ENCODE data around the gene GAS7.

GAS7 gene

DNA sequence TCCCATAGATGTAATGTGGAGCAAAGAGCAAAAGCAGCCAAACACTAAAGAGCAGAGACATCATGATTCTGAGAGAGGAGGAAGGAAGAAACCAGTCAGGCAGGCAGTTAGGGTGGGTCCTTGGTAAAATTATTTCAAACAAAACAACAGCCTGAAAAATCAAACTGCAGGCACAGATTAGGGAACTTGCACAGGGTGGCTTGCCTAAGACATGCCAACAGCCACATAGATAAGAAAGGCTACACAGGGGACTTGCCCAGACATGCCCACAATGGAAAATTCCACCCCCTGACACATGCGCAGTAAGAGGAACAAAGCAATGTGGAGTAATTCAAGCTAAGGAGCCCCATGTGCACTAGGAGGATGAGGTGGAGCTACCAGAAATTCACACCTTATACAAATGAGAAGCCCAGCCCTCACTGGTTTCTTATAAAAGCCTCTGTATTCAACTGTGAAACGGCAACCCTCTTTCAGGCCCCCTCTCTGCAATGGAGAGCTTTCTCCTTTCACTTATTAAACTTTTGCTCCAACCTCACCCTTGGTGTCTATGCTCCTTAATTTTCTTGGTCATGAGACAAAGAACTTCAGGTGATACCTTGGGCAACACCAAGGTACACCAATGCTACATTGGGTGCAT is 7.3 kb upstream of the GAS7 start:
- no peak overlapping the region for H3K4me3 ChIP-seq (ENCODE audit: low read depth, low read length)
- no peak for DNase-seq (ENCODE audit: low read depth)

GRCh38 chr17:10201680-10202079 is 3.3 kb upstream of the GAS7 start:
- H3K4me3 ChIP-seq (ENCODE audit: low read depth, low read length), result no peak overlapping the region
- no peak for DNase-seq (ENCODE audit: low read depth)

- no peak overlapping the region for H3K4me3 ChIP-seq (ENCODE audit: low read depth, low read length)
- no peak for DNase-seq (ENCODE audit: low read depth)
Observed at GRCh38 chr17:10200645-10201044, 2.2 kb upstream of the GAS7 start.

GRCh38 chr17:10200016-10200415 is 1.6 kb upstream of the GAS7 start:
- no peak for DNase-seq (ENCODE audit: low read depth)

GRCh38 chr17:10197721-10198508 is 491 bp downstream of the GAS7 start:
- no peak for DNase-seq (ENCODE audit: low read depth)
- peak overlapping the region; percentile 38 for H3K4me3 ChIP-seq (ENCODE audit: low read depth, low read length)

More at GRCh38 chr17:10200016-10200415, 1.6 kb upstream of the GAS7 start:
- H3K4me3 ChIP-seq (ENCODE audit: low read depth, low read length), result no peak overlapping the region

GRCh38 chr17:10197362-10197720 is 1.1 kb downstream of the GAS7 start:
- DNase-seq (ENCODE audit: low read depth), result no peak
- H3K4me3 ChIP-seq (ENCODE audit: low read depth, low read length), result peak overlapping the region; percentile 38

DNA sequence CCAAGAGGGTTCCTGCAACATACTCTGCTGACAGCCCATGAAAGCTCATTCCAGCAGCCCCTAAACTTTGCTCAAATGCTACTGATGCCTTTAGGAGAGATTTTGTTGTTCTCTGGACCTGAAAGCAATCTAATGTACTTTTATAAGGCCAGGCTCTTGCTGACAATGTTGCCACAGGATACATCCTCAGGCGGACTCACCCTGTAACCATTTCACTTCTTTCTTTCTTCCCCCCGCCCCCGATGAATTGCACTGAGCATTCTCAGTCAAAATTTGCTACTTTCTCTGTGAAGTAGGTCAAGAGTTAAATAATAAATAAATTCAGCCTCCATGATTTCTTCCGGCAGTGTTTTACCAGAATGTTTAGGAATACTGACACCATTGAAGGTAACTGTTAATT is 1.5 kb downstream of the GAS7 start:
- H3K4me3 ChIP-seq (ENCODE audit: low read depth, low read length), result peak overlapping the region; percentile 38
- DNase-seq (ENCODE audit: low read depth), result no peak

- no peak overlapping the region for H3K4me3 ChIP-seq (ENCODE audit: low read depth, low read length)
Observed at GRCh38 chr17:10196384-10196895, 2.0 kb downstream of the GAS7 start.

DNA sequence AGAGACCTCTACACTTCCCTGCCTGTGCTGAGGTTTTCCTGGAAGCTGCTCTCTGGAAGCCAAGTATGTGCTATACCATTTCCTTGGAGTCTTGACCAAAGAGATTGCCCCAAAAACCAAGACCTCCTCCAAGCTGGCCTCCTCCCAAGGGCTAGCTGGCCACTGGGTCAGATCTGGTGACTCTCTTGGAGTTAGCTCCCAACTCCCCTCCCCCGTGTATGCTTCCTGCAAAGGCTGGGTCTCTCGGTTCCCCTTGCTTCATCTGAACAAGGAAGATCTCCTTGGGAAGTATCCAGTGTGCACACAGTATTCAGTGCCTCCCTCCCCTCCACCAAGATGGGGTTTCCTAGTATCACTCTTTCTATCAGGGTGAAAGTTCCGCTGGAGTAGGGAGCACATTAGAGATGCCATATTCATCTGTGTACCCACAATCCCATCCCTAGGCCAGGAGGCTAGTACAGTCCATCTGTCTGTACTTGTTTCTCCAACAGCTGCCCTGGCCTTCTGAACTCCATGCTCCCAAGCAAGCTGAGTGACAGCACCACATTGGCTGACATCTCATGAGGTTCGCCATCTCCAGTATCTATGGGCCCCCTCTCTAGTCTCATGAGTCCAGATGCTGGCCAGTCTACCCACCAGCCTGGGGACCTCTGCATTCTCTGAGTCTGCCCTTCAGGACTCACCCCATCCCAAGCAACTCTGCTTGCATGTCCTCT is 3.2 kb downstream of the GAS7 start:
- no peak overlapping the region for H3K4me3 ChIP-seq (ENCODE audit: low read depth, low read length)
- DNase-seq (ENCODE audit: low read depth), result no peak

More at GRCh38 chr17:10196384-10196895, 2.0 kb downstream of the GAS7 start:
- DNase-seq (ENCODE audit: low read depth), result no peak

- H3K4me3 ChIP-seq (ENCODE audit: low read depth, low read length), result no peak overlapping the region
- no peak for DNase-seq (ENCODE audit: low read depth)
Observed at GRCh38 chr17:10193632-10194031, 4.8 kb downstream of the GAS7 start.

DNA sequence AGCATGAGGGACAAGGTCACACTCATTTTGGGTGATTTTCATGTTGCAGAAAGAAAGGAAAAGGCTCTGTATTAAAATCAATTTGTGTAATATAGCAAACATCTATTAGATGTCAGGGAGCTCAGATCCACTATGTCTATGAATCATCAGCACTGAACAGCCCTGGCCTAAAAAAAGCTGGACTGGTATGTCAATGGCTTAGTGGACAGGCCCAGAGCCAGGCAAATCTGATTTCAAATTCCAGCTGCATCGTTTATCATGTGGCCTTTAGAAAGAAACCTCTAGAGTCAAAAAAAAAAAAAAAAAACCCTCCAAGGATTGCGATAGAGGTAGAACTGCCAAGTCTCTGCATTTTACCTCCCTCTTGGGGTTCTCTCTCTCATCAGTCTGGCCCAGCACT is 5.4 kb downstream of the GAS7 start:
- H3K4me3 ChIP-seq (ENCODE audit: low read depth, low read length), result no peak overlapping the region
- DNase-seq (ENCODE audit: low read depth), result peak; percentile 23

GRCh38 chr17:10192461-10192860 is 5.9 kb downstream of the GAS7 start:
- DNase-seq (ENCODE audit: low read depth), result no peak
- H3K4me3 ChIP-seq (ENCODE audit: low read depth, low read length), result no peak overlapping the region

DNA sequence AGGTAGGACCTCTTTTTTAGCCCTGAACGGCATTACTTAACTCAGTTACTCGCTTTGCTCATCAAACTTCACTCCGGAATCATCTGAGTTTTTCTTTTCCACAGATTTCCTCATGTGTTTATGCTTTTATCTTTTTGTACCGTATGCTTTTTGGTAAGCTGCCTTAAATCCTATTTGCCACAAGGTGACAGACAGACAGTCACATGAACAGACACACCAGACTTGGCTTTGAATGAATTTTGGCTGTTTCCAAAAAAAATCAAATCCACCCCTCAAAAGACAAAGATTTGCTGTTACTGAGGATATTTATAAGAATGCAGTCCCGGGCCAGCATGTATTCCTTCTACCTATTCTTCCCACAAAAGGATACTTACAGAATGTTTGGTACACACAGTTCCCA is 10.9 kb downstream of the GAS7 start:
- no peak for DNase-seq (ENCODE audit: low read depth)
- H3K4me3 ChIP-seq (ENCODE audit: low read depth, low read length), result no peak overlapping the region

DNA sequence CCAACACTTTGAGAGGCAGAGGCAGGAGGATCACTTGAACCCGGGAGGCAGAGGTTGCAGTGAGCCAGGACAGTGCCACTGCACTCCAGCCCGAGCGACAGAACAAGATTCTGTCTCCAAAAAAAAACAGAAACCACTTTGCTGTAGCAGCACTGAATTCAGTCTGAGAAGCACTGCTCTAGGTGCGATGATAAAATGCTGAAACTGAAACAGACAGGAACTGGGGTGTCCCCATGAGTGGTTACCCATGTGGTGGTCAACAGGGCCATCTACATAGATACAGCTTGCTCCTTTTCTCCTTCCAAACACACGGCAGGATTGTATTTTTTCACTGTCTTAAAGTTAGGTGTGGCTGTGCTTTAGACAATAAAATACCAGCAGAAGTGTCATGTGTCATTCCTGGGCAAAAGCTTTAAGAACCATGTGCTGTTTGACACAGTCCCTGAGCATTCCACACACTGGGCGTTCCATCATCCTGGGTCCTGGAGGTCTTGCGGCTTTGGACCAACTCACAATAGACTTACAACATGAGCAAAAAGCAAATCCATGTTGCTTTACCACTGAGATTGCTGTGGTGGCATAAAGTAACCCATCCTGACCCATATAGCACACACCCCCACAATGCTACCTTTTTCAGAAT is 11.5 kb downstream of the GAS7 start:
- DNase-seq (ENCODE audit: low read depth), result no peak

GRCh38 chr17:10183931-10184930 is 14.2 kb downstream of the GAS7 start:
- no peak overlapping the region for H3K4me3 ChIP-seq (ENCODE audit: low read depth, low read length)
- DNase-seq (ENCODE audit: low read depth), result no peak

More for the DNA sequence above, 11.5 kb downstream of the GAS7 start:
- no peak overlapping the region for H3K4me3 ChIP-seq (ENCODE audit: low read depth, low read length)

GRCh38 chr17:10182785-10183184 is 15.6 kb downstream of the GAS7 start:
- no peak for DNase-seq (ENCODE audit: low read depth)

DNA sequence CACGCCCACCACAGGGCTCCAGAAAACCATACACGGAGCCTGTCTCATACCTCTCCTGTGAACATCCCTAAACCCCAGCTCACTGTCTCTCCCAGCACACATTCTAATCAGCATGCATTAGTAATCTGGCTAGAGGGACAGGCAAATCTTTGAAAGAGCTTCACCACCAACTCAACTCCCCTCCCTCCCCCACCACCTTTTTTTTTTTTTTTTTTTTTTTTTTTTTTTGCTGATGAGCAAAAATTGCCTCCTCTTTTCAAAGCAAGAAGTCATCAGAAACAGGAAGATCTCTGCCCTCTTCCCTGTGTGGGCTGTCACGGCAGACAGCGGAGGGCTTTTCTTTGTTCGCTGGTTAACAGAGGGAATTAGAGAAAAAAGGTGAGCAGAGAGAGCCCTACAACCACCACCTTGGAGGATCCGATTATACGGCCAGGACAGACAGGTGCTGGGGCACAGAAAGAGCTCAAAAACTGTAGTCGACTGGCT is 19.9 kb downstream of the GAS7 start:
- no peak for DNase-seq (ENCODE audit: low read depth)
- no peak overlapping the region for H3K4me3 ChIP-seq (ENCODE audit: low read depth, low read length)

More at GRCh38 chr17:10182785-10183184, 15.6 kb downstream of the GAS7 start:
- no peak overlapping the region for H3K4me3 ChIP-seq (ENCODE audit: low read depth, low read length)

DNA sequence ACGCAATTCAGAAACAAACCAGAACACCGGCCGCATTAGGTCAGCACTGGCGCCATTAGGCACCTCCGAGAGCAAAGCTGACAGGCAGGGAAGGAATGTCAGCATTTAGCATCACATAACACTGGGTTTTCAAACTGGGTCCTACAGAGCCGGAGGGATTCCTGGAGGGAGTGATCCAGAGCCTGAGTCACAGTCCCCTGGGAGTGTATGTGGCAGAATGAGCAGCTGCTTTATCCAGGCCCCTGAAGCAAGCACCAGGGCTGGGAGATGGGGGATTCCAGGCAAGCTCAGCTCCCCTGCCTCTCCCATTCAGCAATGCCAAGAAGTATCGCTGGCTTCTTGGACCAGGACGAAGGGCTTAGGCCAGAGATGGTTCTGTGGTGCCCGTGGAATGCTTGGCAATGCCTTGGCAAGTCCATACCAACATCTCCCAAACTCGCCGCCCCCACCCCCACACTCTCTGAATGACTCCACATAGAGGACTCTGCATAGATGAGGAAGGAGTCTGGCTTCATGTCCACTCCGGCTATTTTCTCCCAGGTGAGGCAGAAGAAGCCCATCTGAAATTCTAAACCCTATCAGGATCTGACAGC is 20.4 kb downstream of the GAS7 start:
- H3K4me3 ChIP-seq (ENCODE audit: low read depth, low read length), result no peak overlapping the region
- DNase-seq (ENCODE audit: low read depth), result peak; percentile 51
